Heart right ventricle (tissue), 16 donors: ENCODE results near the gene FRMD4B. TPM values are rescaled to one million over a fixed set of nuclear protein-coding genes. Genes with fewer than 3 reads are reported as not detected.

ENCODE experiments used
- ATAC-seq, 8 donors: fragments of 200-7000 bp; cut with Tn5 transposase; one replicate each; pipeline ENCODE4 v1.9.1; 2020; ENCODE audit warnings: mild to moderate bottlenecking in 8 of 8, moderate library complexity in 8 of 8, moderate number of reproducible peaks in 1 of 8
- DNase-seq, 2 donors: peaks; one replicate each; pipeline ENCODE4 v3.0.0-alpha.2; 2020
- H3K27ac ChIP-seq, 10 donors: fragments of 200-600 bp; sonication (generic) in 2 of 10; one replicate each; pipeline versions ENCODE4 v1.5.0 to v1.8.0; 2020 to 2022; ENCODE audit warnings: mild to moderate bottlenecking in 3 of 10
- H3K27me3 ChIP-seq, 7 donors: fragments of 200-600 bp; one replicate each; pipeline ENCODE4 v1.8.0; 2021 to 2022; ENCODE audit warnings: mild to moderate bottlenecking in 2 of 7
- H3K36me3 ChIP-seq, 9 donors: fragments of 200-600 bp; sonication (generic) in 1 of 9; one replicate each; pipeline versions ENCODE4 v1.5.0 to v1.8.0; 2020 to 2022; ENCODE audit warnings: mild to moderate bottlenecking in 2 of 9
- H3K4me1 ChIP-seq, 9 donors: fragments of 200-600 bp; sonication (generic) in 1 of 9; one replicate each; pipeline versions ENCODE4 v1.5.0 to v1.8.0; 2020 to 2022; ENCODE audit warnings: mild to moderate bottlenecking in 4 of 9
- H3K4me3 ChIP-seq, 10 donors: fragments of 200-600 bp; sonication (generic) in 2 of 10; one replicate each; pipeline versions ENCODE4 v1.5.0 to v1.8.0; 2020 to 2022; ENCODE audit warnings: mild to moderate bottlenecking in 7 of 10, moderate library complexity in 2 of 10
- H3K9me3 ChIP-seq, 11 donors: fragments of 200-600 bp in 10 of 11; sonication (generic) in 2 of 11; one replicate each; pipeline versions ENCODE4 v1.5.0 to v1.8.0; 2013 to 2022; ENCODE audit warnings: mild to moderate bottlenecking in 2 of 11, control low read depth in 1 of 11, moderate library complexity in 1 of 11
- WGBS, 2 donors: extraction: QIAGEN DNeasy Blood & Tissue Kit; methylation state at CpG; one replicate each; pipeline ENCODE4 v1.1.7; 2013; ENCODE audit warnings: inconsistent platforms in 1 of 2; 5-methylcytosine and 5-hydroxymethylcytosine counted together
- intact Hi-C, 10 donors: fragments of 100-400 bp; cut with DNase I; formaldehyde crosslinking; loops; one replicate each; pipeline versions ENCODE4 v1.11.1 to v1.14.2; 2022
- polyA plus RNA-seq, 2 donors: library from polyadenylated mRNA; stranded (reverse); fragments of 200-250 nt; gene quantifications; one replicate each; pipeline ENCODE4 v1.2.3, GENCODE V29; 2013
- total RNA-seq, 10 donors: library from RNA; stranded (reverse); fragmentation: NEBNext Ultra II Directional in 3 of 10; extraction: Animal tissue kit (Norgen Biotek cat#: 25700) in 3 of 10; gene quantifications; one replicate each; pipeline versions ENCODE4 v1.2.1 to v1.2.4, GENCODE V29; 2021 to 2023
- TF ChIP-seq, protein P1 (sequence below), 9 donors: fragments of 200-600 bp; sonication (generic) in 2 of 9; IDR thresholded peaks; one replicate each; pipeline versions ENCODE4 v1.5.0 to v1.8.0; 2021 to 2022; ENCODE audit warnings: antibody characterized with exemption in 9 of 9, mild to moderate bottlenecking in 5 of 9, moderate library complexity in 1 of 9
- donor health status: Arrhythmogenic right ventricular cardiomyopathy.
- donor health status: ischemic (EF 13 %, LVEDD 7.1; RV severe dilation, severe dysfunction).
- donor health status: healthy with polysubstance abuse.
- donor health status: DM: no; HTN: yes; CAD: no.
- donor health status: DM: no; HTN: no; CAD: no.
- donor health status: ischemic (EF 25% LVEDD 6.9; RV normal size, moderate dysfunction).
- donor health status: ischemic (EF 25% LVEDD 5.7; RV mildly dilated, moderate dysfunction).
- donor health status: healthy.
- donor health status: DM: yes; HTN: yes; CAD: no.
- donor health status: Ischemic cardiomyopathy.
- donor health status: ischemic (EF 35%, LVEDD 5.7; RV mildly dilated, moderate dysfunction).
- donor health status: nonischemic (EF 11% LVEDD 7.7; RV severe dilation, severe dysfunction).
- donor health status: DM: yes; HTN: yes; CAD: no.
- donor health status: PGD.
- donor health status: ischemic (EF 29% LVEDD 5.4; RV normal size, mild dysfunction).
- donor health status: nonischemic (EF 23%, LVEDD 6.1; RV moderate dilation, normal function).

The FRMD4B gene
- total and polyA plus RNA-seq, 12 donors: 4.1 to 31.0 (median 16.7) TPM

DNA sequence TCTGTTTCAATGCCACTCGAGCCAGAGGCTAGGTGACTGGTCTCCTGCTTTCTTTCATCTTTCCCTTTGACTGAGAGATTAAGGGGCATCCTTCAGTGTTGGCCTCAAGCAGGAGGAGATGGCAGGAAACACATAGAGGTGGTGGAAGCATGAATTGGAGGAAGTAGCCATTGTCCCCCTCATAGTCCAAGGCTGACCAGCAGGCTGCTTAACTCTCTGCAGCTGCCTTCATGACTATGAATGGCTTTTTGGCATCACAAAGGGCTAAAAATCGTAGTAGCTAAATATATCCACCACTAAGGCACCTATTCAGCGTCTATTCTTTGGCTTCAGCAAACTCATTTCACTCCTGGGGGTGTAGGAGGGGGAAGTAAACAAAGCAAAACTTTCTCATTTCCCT is 7.0 kb upstream of the FRMD4B start:
- ATAC-seq (peak in 1 of 8 donors; percentile 14), DNase-seq (no peak)
- Histone ChIP-seq H3K4me3 (no peak overlapping the region), H3K36me3 (no peaks in the 10 kb centered on the region), H3K27ac (no peak overlapping the region), H3K4me1 (peaks cover 0 to 29% (median 7%) of the 10 kb centered on the region in 9 donors), H3K9me3 (peaks cover 0 to 17% (median 0%) of the 10 kb centered on the region in 11 donors), H3K27me3 (no peaks in the 10 kb centered on the region)
- intact Hi-C loops: no loop called here
- TF ChIP-seq, protein P1, sequence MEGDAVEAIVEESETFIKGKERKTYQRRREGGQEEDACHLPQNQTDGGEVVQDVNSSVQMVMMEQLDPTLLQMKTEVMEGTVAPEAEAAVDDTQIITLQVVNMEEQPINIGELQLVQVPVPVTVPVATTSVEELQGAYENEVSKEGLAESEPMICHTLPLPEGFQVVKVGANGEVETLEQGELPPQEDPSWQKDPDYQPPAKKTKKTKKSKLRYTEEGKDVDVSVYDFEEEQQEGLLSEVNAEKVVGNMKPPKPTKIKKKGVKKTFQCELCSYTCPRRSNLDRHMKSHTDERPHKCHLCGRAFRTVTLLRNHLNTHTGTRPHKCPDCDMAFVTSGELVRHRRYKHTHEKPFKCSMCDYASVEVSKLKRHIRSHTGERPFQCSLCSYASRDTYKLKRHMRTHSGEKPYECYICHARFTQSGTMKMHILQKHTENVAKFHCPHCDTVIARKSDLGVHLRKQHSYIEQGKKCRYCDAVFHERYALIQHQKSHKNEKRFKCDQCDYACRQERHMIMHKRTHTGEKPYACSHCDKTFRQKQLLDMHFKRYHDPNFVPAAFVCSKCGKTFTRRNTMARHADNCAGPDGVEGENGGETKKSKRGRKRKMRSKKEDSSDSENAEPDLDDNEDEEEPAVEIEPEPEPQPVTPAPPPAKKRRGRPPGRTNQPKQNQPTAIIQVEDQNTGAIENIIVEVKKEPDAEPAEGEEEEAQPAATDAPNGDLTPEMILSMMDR (IDR thresholded peaks at IDR 0.05): no peak
- 50 to 59% methylated on average over 3 of the region's 3 CpGs for WGBS, 2 donors

DNA sequence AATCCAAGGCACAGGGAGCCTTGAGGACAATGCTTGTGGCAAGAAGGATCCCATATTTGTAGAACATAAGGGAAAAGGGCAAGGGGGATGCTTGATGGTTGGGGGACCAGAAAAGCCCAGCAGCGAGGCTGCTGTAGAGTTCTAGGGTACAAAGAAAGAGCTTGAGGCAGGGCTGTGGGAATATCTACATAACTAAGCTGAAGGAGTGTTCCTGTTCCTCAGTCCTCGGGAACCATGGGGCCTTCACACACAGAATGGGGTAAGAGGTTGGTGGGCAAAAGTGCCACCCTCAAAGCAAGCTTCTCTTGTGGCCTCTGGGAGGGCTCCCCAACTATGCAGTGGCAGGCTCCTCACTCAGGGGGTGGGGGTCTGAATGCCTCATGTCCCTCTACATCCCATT is 6.5 kb upstream of the FRMD4B start:
- TF ChIP-seq, protein P1 (IDR thresholded peaks at IDR 0.05): no peak
- intact Hi-C loops: no loop called here
- Histone ChIP-seq H3K4me3 (no peak overlapping the region), H3K27me3 (no peaks in the 10 kb centered on the region), H3K36me3 (no peaks in the 10 kb centered on the region), H3K27ac (no peak overlapping the region), H3K4me1 (peaks cover 0 to 31% (median 11%) of the 10 kb centered on the region in 9 donors), H3K9me3 (peaks cover 0 to 17% (median 0%) of the 10 kb centered on the region in 11 donors)
- peak in 1 of 8 donors; percentile 46 for ATAC-seq
- DNase-seq: no peak
- 95 to 98% methylated on average over 2 of the region's 2 CpGs for WGBS, 2 donors

DNA sequence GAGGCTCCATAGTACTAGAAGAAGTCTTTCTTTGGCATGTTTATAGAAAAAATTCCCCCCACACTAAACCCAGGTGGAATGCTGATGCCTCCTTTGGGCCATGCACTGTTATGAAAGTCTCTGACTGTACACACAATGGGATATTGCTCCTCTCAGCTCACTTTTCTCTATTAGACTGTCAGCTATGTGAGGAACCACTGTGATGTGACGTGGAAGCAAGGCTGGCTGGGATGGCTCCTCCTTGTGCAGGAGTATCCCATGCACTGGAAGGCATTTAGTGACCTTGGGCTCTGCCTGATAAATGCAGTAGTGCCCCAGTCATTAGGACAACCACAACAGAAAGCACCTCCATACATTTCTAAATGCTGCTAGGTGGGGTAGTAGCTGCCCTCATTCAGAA is 5.7 kb upstream of the FRMD4B start:
- H3K4me3 ChIP-seq: no peak overlapping the region
- TF ChIP-seq, protein P1 (IDR thresholded peaks at IDR 0.05): no peak
- intact Hi-C loops: no loop called here
- 85 to 89% methylated on average over 1 of the region's 1 CpG for WGBS, 2 donors
- H3K4me1 ChIP-seq: peaks cover 0 to 35% (median 11%) of the 10 kb centered on the region in 9 donors
- peaks cover 0 to 9% (median 0%) of the 10 kb centered on the region in 11 donors for H3K9me3 ChIP-seq
- H3K27ac ChIP-seq: no peak overlapping the region
- DNase-seq (no peak), ATAC-seq (peak in 2 of 8 donors; percentile 33 to 51)
- H3K27me3 ChIP-seq: peaks cover 0 to 3% (median 0%) of the 10 kb centered on the region in 7 donors
- no peaks in the 10 kb centered on the region for H3K36me3 ChIP-seq

DNA sequence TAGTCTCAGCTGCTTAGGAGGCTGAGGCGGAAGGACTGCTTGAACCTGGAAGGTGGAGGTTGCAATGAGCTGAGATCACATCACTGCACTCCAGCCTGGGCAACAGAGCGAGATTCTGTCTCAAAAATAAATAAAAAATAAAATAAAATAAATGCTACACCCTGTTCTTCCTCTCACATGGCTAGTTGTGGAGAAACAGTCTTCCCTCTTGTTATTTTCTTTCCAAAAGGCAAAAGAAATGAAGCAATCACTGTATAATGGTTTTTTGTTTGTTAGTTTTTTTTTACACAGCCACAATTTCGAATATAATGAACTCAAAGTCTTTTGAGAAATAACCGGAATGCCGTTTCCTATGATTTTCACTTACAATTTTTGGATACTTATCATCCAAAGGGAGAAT is 4.9 kb upstream of the FRMD4B start:
- peaks cover 0 to 7% (median 0%) of the 10 kb centered on the region in 11 donors for H3K9me3 ChIP-seq
- WGBS, 2 donors: 87 to 91% methylated on average over 5 of the region's 5 CpGs
- no peak for DNase-seq
- H3K27ac ChIP-seq: no peak overlapping the region
- H3K36me3 ChIP-seq: no peaks in the 10 kb centered on the region
- intact Hi-C loops: no loop called here
- H3K4me1 ChIP-seq: peaks cover 0 to 43% (median 15%) of the 10 kb centered on the region in 9 donors
- H3K27me3 ChIP-seq: peaks cover 0 to 11% (median 0%) of the 10 kb centered on the region in 7 donors
- ATAC-seq: no peak
- no peak overlapping the region for H3K4me3 ChIP-seq
- TF ChIP-seq, protein P1 (IDR thresholded peaks at IDR 0.05): no peak
